ENCODE measurements around the gene TBL1XR1.

The TBL1XR1 gene

GRCh38 chr3:177062052-177062732 lies 135.1 kb downstream of the TBL1XR1 start:
- no peak overlapping the region for H2BK5ac ChIP-seq (ENCODE audit: low read length)
- H4K5ac ChIP-seq (ENCODE audit: low read length) = no peak overlapping the region
- WGBS (ENCODE audit: extremely low coverage, insufficient coverage, low lambda C conversion rate) = no CpG with 5 or more reads among the region's 2 CpGs
- H3K4me2 ChIP-seq (ENCODE audit: low read length) = no peak overlapping the region
- H2BK15ac ChIP-seq (replicated peaks; ENCODE audit: low read depth) = no peak overlapping the region
- H3K4me1 ChIP-seq (ENCODE audit: control insufficient read depth, low read depth, low read length) = peaks cover 2% of the 10 kb centered on the region
- no peak for DNase-seq
- no peak overlapping the region for H4K8ac ChIP-seq (ENCODE audit: low read depth, low read length)
- H3K79me2 ChIP-seq (ENCODE audit: control insufficient read depth, insufficient read depth, low read length) = peaks cover 35% of the 10 kb centered on the region
- no peak overlapping the region for H2BK120ac ChIP-seq (ENCODE audit: low read depth, low read length)
- no peaks in the 10 kb centered on the region for H3K27me3 ChIP-seq (ENCODE audit: insufficient read depth, low read length, poor library complexity)
- H3K9ac ChIP-seq (ENCODE audit: low read length) = no peak overlapping the region
- H3K27ac ChIP-seq (ENCODE audit: low read depth, low read length) = no peak overlapping the region
- no peak overlapping the region for H3K56ac ChIP-seq (ENCODE audit: low read length)
- no peak overlapping the region for H3K4me3 ChIP-seq (ENCODE audit: low read length)
- no peak overlapping the region for H2AK5ac ChIP-seq (ENCODE audit: low read length)
- peaks cover 15% of the 10 kb centered on the region for H3K79me1 ChIP-seq (ENCODE audit: low read length)
- H3K23ac ChIP-seq (ENCODE audit: low read length) = no peak overlapping the region
- no peak overlapping the region for H3K18ac ChIP-seq (ENCODE audit: low read length)
- no peaks in the 10 kb centered on the region for H3K36me3 ChIP-seq (ENCODE audit: control insufficient read depth, insufficient read depth, low read length)
- H3K4ac ChIP-seq (ENCODE audit: low read depth, low read length) = no peak overlapping the region

GRCh38 chr3:177061369-177061768 lies 135.9 kb downstream of the TBL1XR1 start:
- H2BK120ac ChIP-seq (ENCODE audit: low read depth, low read length) = no peak overlapping the region
- H3K36me3 ChIP-seq (ENCODE audit: control insufficient read depth, insufficient read depth, low read length) = no peaks in the 10 kb centered on the region
- no peak overlapping the region for H3K27ac ChIP-seq (ENCODE audit: low read depth, low read length)
- no peak overlapping the region for H4K8ac ChIP-seq (ENCODE audit: low read depth, low read length)
- no peaks in the 10 kb centered on the region for H3K27me3 ChIP-seq (ENCODE audit: insufficient read depth, low read length, poor library complexity)
- WGBS (ENCODE audit: extremely low coverage, insufficient coverage, low lambda C conversion rate) = no CpG with 5 or more reads among the region's 4 CpGs
- no peak overlapping the region for H3K4me3 ChIP-seq (ENCODE audit: low read length)
- no peak overlapping the region for H4K5ac ChIP-seq (ENCODE audit: low read length)
- no peak for DNase-seq
- H3K79me1 ChIP-seq (ENCODE audit: low read length) = peaks cover 15% of the 10 kb centered on the region
- no peak overlapping the region for H2BK5ac ChIP-seq (ENCODE audit: low read length)
- no peak overlapping the region for H3K56ac ChIP-seq (ENCODE audit: low read length)
- no peak overlapping the region for H3K4ac ChIP-seq (ENCODE audit: low read depth, low read length)
- no peak overlapping the region for H3K4me2 ChIP-seq (ENCODE audit: low read length)
- no peak overlapping the region for H3K18ac ChIP-seq (ENCODE audit: low read length)
- H3K79me2 ChIP-seq (ENCODE audit: control insufficient read depth, insufficient read depth, low read length) = peaks cover 34% of the 10 kb centered on the region
- no peak overlapping the region for H3K23ac ChIP-seq (ENCODE audit: low read length)
- H2AK5ac ChIP-seq (ENCODE audit: low read length) = no peak overlapping the region
- no peak overlapping the region for H2BK15ac ChIP-seq (replicated peaks; ENCODE audit: low read depth)
- H3K9ac ChIP-seq (ENCODE audit: low read length) = no peak overlapping the region
- peaks cover 2% of the 10 kb centered on the region for H3K4me1 ChIP-seq (ENCODE audit: control insufficient read depth, low read depth, low read length)

- no peak overlapping the region for H3K18ac ChIP-seq (ENCODE audit: low read length)
- H3K4me3 ChIP-seq (ENCODE audit: low read length) = no peak overlapping the region
- no peaks in the 10 kb centered on the region for H3K4me1 ChIP-seq (ENCODE audit: control insufficient read depth, low read depth, low read length)
- peaks cover 11% of the 10 kb centered on the region for H3K79me1 ChIP-seq (ENCODE audit: low read length)
- H3K9ac ChIP-seq (ENCODE audit: low read length) = no peak overlapping the region
- peaks cover 29% of the 10 kb centered on the region for H3K79me2 ChIP-seq (ENCODE audit: control insufficient read depth, insufficient read depth, low read length)
- H3K36me3 ChIP-seq (ENCODE audit: control insufficient read depth, insufficient read depth, low read length) = no peaks in the 10 kb centered on the region
- no peak overlapping the region for H4K5ac ChIP-seq (ENCODE audit: low read length)
- H3K4me2 ChIP-seq (ENCODE audit: low read length) = no peak overlapping the region
- H2BK15ac ChIP-seq (replicated peaks; ENCODE audit: low read depth) = no peak overlapping the region
- no peak overlapping the region for H2BK120ac ChIP-seq (ENCODE audit: low read depth, low read length)
- H3K4ac ChIP-seq (ENCODE audit: low read depth, low read length) = no peak overlapping the region
- no peaks in the 10 kb centered on the region for H3K27me3 ChIP-seq (ENCODE audit: insufficient read depth, low read length, poor library complexity)
- no peak overlapping the region for H3K56ac ChIP-seq (ENCODE audit: low read length)
- no peak overlapping the region for H2AK5ac ChIP-seq (ENCODE audit: low read length)
- WGBS (ENCODE audit: extremely low coverage, insufficient coverage, low lambda C conversion rate) = no CpG with 5 or more reads among the region's 1 CpG
- H2BK5ac ChIP-seq (ENCODE audit: low read length) = no peak overlapping the region
- no peak overlapping the region for H3K23ac ChIP-seq (ENCODE audit: low read length)
- no peak overlapping the region for H3K27ac ChIP-seq (ENCODE audit: low read depth, low read length)
- no peak overlapping the region for H4K8ac ChIP-seq (ENCODE audit: low read depth, low read length)
- DNase-seq = no peak
These were observed 136.8 kb downstream of the TBL1XR1 start for GRCh38 chr3:177060492-177060891.

- no peak overlapping the region for H3K56ac ChIP-seq (ENCODE audit: low read length)
These were observed 138.6 kb downstream of the TBL1XR1 start for GRCh38 chr3:177058648-177059047.

GRCh38 chr3:177057768-177058167 lies 139.5 kb downstream of the TBL1XR1 start:
- DNase-seq = no peak

More at GRCh38 chr3:177058648-177059047, 138.6 kb downstream of the TBL1XR1 start:
- no peak overlapping the region for H3K4me3 ChIP-seq (ENCODE audit: low read length)
- DNase-seq = no peak
- no peaks in the 10 kb centered on the region for H3K27me3 ChIP-seq (ENCODE audit: insufficient read depth, low read length, poor library complexity)
- H3K4me2 ChIP-seq (ENCODE audit: low read length) = no peak overlapping the region
- no peak overlapping the region for H3K23ac ChIP-seq (ENCODE audit: low read length)
- no peaks in the 10 kb centered on the region for H3K36me3 ChIP-seq (ENCODE audit: control insufficient read depth, insufficient read depth, low read length)
- H4K8ac ChIP-seq (ENCODE audit: low read depth, low read length) = no peak overlapping the region
- no peak overlapping the region for H2AK5ac ChIP-seq (ENCODE audit: low read length)
- no peak overlapping the region for H3K27ac ChIP-seq (ENCODE audit: low read depth, low read length)
- H2BK15ac ChIP-seq (replicated peaks; ENCODE audit: low read depth) = no peak overlapping the region
- no peak overlapping the region for H3K18ac ChIP-seq (ENCODE audit: low read length)
- H3K79me2 ChIP-seq (ENCODE audit: control insufficient read depth, insufficient read depth, low read length) = peaks cover 27% of the 10 kb centered on the region
- no peak overlapping the region for H3K9ac ChIP-seq (ENCODE audit: low read length)
- no CpG with 5 or more reads among the region's 2 CpGs for WGBS (ENCODE audit: extremely low coverage, insufficient coverage, low lambda C conversion rate)
- peaks cover 11% of the 10 kb centered on the region for H3K79me1 ChIP-seq (ENCODE audit: low read length)
- no peak overlapping the region for H2BK5ac ChIP-seq (ENCODE audit: low read length)
- H3K4me1 ChIP-seq (ENCODE audit: control insufficient read depth, low read depth, low read length) = no peaks in the 10 kb centered on the region
- no peak overlapping the region for H3K4ac ChIP-seq (ENCODE audit: low read depth, low read length)
- H2BK120ac ChIP-seq (ENCODE audit: low read depth, low read length) = no peak overlapping the region
- no peak overlapping the region for H4K5ac ChIP-seq (ENCODE audit: low read length)

GRCh38 chr3:177056927-177057326 lies 140.4 kb downstream of the TBL1XR1 start:
- DNase-seq = no peak
- Histone ChIP-seq H3K4me2 (ENCODE audit: low read length) (no peak overlapping the region), H2BK120ac (ENCODE audit: low read depth, low read length) (no peak overlapping the region), H3K27ac (ENCODE audit: low read depth, low read length) (no peak overlapping the region), H2BK15ac (replicated peaks; ENCODE audit: low read depth) (no peak overlapping the region), H3K79me2 (ENCODE audit: control insufficient read depth, insufficient read depth, low read length) (peaks cover 26% of the 10 kb centered on the region), H3K4me1 (ENCODE audit: control insufficient read depth, low read depth, low read length) (no peaks in the 10 kb centered on the region), H3K4me3 (ENCODE audit: low read length) (no peak overlapping the region), H3K9ac (ENCODE audit: low read length) (no peak overlapping the region), H4K5ac (ENCODE audit: low read length) (no peak overlapping the region), H3K27me3 (ENCODE audit: insufficient read depth, low read length, poor library complexity) (no peaks in the 10 kb centered on the region), H2BK5ac (ENCODE audit: low read length) (no peak overlapping the region), H3K79me1 (ENCODE audit: low read length) (peaks cover 13% of the 10 kb centered on the region), H4K8ac (ENCODE audit: low read depth, low read length) (no peak overlapping the region), H3K23ac (ENCODE audit: low read length) (no peak overlapping the region), H2AK5ac (ENCODE audit: low read length) (no peak overlapping the region), H3K4ac (ENCODE audit: low read depth, low read length) (no peak overlapping the region), H3K18ac (ENCODE audit: low read length) (no peak overlapping the region), H3K56ac (ENCODE audit: low read length) (no peak overlapping the region), H3K36me3 (ENCODE audit: control insufficient read depth, insufficient read depth, low read length) (no peaks in the 10 kb centered on the region)
- WGBS (ENCODE audit: extremely low coverage, insufficient coverage, low lambda C conversion rate) = 100% methylated on average over 1 of the region's 3 CpGs

More at GRCh38 chr3:177057768-177058167, 139.5 kb downstream of the TBL1XR1 start:
- Histone ChIP-seq H3K79me1 (ENCODE audit: low read length) (peaks cover 13% of the 10 kb centered on the region), H4K5ac (ENCODE audit: low read length) (no peak overlapping the region), H3K18ac (ENCODE audit: low read length) (no peak overlapping the region), H3K4me2 (ENCODE audit: low read length) (no peak overlapping the region), H3K36me3 (ENCODE audit: control insufficient read depth, insufficient read depth, low read length) (no peaks in the 10 kb centered on the region), H3K4ac (ENCODE audit: low read depth, low read length) (no peak overlapping the region), H2BK120ac (ENCODE audit: low read depth, low read length) (no peak overlapping the region), H4K8ac (ENCODE audit: low read depth, low read length) (no peak overlapping the region), H3K23ac (ENCODE audit: low read length) (no peak overlapping the region), H2BK5ac (ENCODE audit: low read length) (no peak overlapping the region), H2BK15ac (replicated peaks; ENCODE audit: low read depth) (no peak overlapping the region), H3K27me3 (ENCODE audit: insufficient read depth, low read length, poor library complexity) (no peaks in the 10 kb centered on the region), H3K56ac (ENCODE audit: low read length) (no peak overlapping the region), H3K4me1 (ENCODE audit: control insufficient read depth, low read depth, low read length) (no peaks in the 10 kb centered on the region), H3K27ac (ENCODE audit: low read depth, low read length) (no peak overlapping the region), H3K79me2 (ENCODE audit: control insufficient read depth, insufficient read depth, low read length) (peaks cover 26% of the 10 kb centered on the region), H3K9ac (ENCODE audit: low read length) (no peak overlapping the region), H2AK5ac (ENCODE audit: low read length) (no peak overlapping the region), H3K4me3 (ENCODE audit: low read length) (no peak overlapping the region)
- WGBS (ENCODE audit: extremely low coverage, insufficient coverage, low lambda C conversion rate) = no CpG with 5 or more reads among the region's 4 CpGs

Data from mesendoderm (in vitro differentiated cells).